ENCODE data around the gene CEACAM16.

Gene CEACAM16

DNA sequence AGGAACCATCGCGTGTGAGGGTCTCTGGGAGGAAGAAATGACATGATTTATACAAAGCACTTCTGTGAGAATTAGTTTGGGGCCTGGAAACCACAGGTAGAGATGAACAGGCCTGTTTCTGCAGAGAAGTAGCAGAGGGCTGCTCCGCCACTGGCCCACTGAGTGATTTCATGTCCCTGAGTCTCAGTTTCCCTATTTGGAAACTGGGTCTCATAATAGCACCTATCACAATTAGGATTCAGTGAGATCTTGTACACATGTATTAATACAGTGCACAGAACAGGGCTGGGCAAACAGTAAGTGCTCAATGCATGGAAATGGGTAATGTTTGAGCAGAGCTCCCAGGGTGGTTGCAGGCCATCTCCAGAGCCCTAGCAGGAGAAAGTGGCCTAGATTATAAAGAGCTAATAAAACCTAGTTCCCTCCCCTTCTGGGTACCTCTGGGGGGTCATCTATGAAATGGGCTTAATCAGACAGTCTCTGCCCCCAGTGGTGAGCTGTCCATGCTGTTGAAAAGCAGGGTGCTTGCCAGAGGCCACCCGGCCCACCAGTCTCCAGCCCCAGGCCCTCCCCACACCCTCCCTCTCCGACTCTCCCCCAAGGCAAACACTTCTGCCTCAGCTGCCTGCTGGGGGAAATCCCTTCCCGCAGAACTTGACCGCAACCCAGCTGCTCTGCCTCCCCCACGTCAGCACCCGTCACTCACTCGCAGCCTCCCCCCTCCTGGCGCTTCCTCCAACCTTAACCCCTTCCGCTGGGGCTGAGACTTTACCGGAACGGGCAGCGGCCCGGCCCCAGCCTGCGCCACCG is 54.1 kb downstream of the CEACAM16 start:
- peak overlapping the region; percentile 45 to 66 for H3K9ac ChIP-seq (ENCODE audit: low read depth in 1 of 2, low read length in 2 of 2)
- H3K27me3 ChIP-seq (ENCODE audit: control insufficient read depth in 2 of 2, insufficient read depth in 2 of 2, low read length in 2 of 2) = no peaks in the 10 kb centered on the region
- H3K36me3 ChIP-seq (ENCODE audit: control insufficient read depth in 2 of 2, insufficient read depth in 2 of 2, low read length in 2 of 2) = peaks cover 24 to 40% of the 10 kb centered on the region in 2 donors
- H3K4me1 ChIP-seq (ENCODE audit: control insufficient read depth in 2 of 2, insufficient read depth in 2 of 2, low read length in 2 of 2) = peaks cover 53 to 58% of the 10 kb centered on the region in 2 donors
- peak overlapping the region; percentile 62 to 72 for H3K4me3 ChIP-seq (ENCODE audit: low read length in 2 of 2)
- H3K9me3 ChIP-seq (ENCODE audit: control insufficient read depth in 2 of 2, low read length in 2 of 2) = no peaks in the 10 kb centered on the region
- peak overlapping the region; percentile 95 to 97 for H3K27ac ChIP-seq (ENCODE audit: low read depth in 2 of 2, low read length in 2 of 2)

DNA sequence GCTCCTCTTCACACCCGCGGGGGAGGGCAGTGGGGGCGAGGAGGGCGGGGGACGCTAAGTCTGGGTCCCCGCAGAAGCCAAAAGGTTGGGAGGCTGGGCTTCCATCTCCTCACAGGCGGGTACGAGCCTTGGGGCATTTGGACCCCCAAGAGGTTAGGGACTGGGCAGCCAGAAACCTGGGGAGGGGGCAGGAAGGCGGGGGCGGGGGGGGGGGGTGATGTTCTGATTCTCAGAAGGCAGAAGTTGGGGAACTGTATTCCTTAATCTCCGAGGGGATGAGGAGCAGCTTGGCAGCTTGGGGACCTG is 54.6 kb downstream of the CEACAM16 start:
- H3K9me3 ChIP-seq (ENCODE audit: control insufficient read depth in 2 of 2, low read length in 2 of 2) = no peaks in the 10 kb centered on the region
- H3K9ac ChIP-seq (ENCODE audit: low read depth in 1 of 2, low read length in 2 of 2) = peak overlapping the region; percentile 74 to 97
- peak overlapping the region; percentile 95 to 97 for H3K27ac ChIP-seq (ENCODE audit: low read depth in 2 of 2, low read length in 2 of 2)
- peaks cover 53 to 56% of the 10 kb centered on the region in 2 donors for H3K4me1 ChIP-seq (ENCODE audit: control insufficient read depth in 2 of 2, insufficient read depth in 2 of 2, low read length in 2 of 2)
- peak overlapping the region; percentile 62 to 72 for H3K4me3 ChIP-seq (ENCODE audit: low read length in 2 of 2)
- no peaks in the 10 kb centered on the region for H3K27me3 ChIP-seq (ENCODE audit: control insufficient read depth in 2 of 2, insufficient read depth in 2 of 2, low read length in 2 of 2)
- peaks cover 29 to 45% of the 10 kb centered on the region in 2 donors for H3K36me3 ChIP-seq (ENCODE audit: control insufficient read depth in 2 of 2, insufficient read depth in 2 of 2, low read length in 2 of 2)

DNA sequence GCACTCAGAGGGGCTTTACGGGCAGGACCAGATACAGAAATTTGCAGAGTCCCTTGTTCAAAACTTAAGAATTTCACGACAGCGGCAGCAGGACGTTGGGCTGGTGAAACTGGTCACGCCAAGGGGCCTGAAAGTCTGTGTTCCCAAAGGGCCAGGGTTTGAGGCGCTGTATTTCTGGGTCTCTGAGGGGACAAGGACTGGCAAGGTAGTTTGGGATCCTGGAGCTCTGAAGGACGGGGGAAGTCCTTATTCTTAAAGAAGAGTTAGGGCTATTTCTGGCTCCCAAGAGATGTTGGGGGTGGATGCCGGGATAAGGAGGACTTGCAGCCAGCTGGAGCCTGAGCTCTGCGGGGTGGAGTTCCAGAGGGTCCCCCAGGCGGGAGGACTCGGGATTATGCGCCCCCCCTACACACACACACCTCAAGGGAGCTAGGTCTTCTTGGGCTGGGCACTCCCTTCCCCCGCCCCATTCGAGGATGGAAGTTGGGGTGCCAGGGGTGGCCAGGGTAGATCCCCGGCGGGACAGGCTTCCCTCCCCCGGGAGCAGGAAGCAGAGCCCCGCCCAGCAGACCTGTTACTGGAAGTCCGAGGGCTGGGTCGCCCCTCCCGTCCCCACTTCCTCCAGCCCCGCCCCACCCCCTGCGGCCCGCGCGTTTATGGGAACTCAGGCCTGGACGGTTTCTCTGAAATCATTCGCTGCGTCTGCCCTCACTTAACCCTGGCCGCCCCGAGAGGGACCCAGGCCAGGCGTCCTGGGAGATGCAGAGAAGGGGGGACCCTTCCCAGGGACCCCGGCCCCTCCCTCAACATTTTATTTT is 55.2 kb downstream of the CEACAM16 start:
- Histone ChIP-seq H3K36me3 (ENCODE audit: control insufficient read depth in 2 of 2, insufficient read depth in 2 of 2, low read length in 2 of 2) (peaks cover 32 to 47% of the 10 kb centered on the region in 2 donors), H3K9ac (ENCODE audit: low read depth in 1 of 2, low read length in 2 of 2) (peak overlapping the region; percentile 74 to 97), H3K27me3 (ENCODE audit: control insufficient read depth in 2 of 2, insufficient read depth in 2 of 2, low read length in 2 of 2) (no peaks in the 10 kb centered on the region), H3K4me1 (ENCODE audit: control insufficient read depth in 2 of 2, insufficient read depth in 2 of 2, low read length in 2 of 2) (peaks cover 53 to 56% of the 10 kb centered on the region in 2 donors), H3K27ac (ENCODE audit: low read depth in 2 of 2, low read length in 2 of 2) (peak overlapping the region; percentile 95 to 97), H3K4me3 (ENCODE audit: low read length in 2 of 2) (peak overlapping the region; percentile 62 to 72), H3K9me3 (ENCODE audit: control insufficient read depth in 2 of 2, low read length in 2 of 2) (no peaks in the 10 kb centered on the region)

DNA sequence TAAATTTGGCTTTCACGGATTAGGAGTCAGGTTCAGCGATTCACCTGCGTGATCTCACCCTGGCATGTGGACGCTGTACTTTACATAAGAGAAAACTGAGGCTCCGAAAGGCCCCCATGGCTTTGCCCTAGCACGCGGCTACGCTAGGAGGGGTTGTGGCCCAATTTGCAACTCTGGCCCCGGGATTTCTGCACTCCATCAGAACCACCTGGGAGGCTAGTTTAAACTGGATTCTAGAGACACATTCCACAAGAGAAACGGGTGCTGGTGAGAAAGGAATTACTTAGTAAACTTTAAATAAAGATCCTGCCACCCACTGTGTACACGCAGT is 55.8 kb downstream of the CEACAM16 start:
- Histone ChIP-seq H3K4me1 (ENCODE audit: control insufficient read depth in 2 of 2, insufficient read depth in 2 of 2, low read length in 2 of 2) (peaks cover 48 to 50% of the 10 kb centered on the region in 2 donors), H3K27me3 (ENCODE audit: control insufficient read depth in 2 of 2, insufficient read depth in 2 of 2, low read length in 2 of 2) (no peaks in the 10 kb centered on the region), H3K36me3 (ENCODE audit: control insufficient read depth in 2 of 2, insufficient read depth in 2 of 2, low read length in 2 of 2) (peaks cover 32 to 49% of the 10 kb centered on the region in 2 donors), H3K4me3 (ENCODE audit: low read length in 2 of 2) (peak overlapping the region; percentile 62 to 65), H3K9ac (ENCODE audit: low read depth in 1 of 2, low read length in 2 of 2) (peak overlapping the region; percentile 65 to 74), H3K9me3 (ENCODE audit: control insufficient read depth in 2 of 2, low read length in 2 of 2) (no peaks in the 10 kb centered on the region), H3K27ac (ENCODE audit: low read depth in 2 of 2, low read length in 2 of 2) (peak overlapping the region; percentile 95 to 97)

DNA sequence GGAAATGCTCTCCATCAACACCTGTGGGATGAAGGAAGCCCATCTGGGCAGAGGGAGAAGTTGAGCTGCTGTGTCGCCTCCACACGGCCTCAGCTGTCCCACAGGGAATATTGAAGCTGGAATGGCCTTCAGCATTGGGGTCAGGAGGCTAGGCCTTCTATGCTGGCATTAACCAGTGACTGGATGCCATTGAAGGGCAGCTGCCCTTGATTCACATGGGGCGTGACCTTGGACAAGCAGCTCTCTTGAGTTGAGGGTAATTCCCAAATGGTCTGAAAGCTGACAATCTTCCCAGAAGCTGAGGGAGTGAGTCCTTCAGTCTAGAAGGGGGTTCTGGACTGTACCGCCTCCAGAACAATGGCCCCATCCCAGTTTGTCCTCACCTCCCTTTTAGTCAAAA is 56.3 kb downstream of the CEACAM16 start:
- Histone ChIP-seq H3K4me1 (ENCODE audit: control insufficient read depth in 2 of 2, insufficient read depth in 2 of 2, low read length in 2 of 2) (peaks cover 43 to 47% of the 10 kb centered on the region in 2 donors), H3K4me3 (ENCODE audit: low read length in 2 of 2) (peak overlapping the region; percentile 62 to 65), H3K27ac (ENCODE audit: low read depth in 2 of 2, low read length in 2 of 2) (peak overlapping the region; percentile 95 to 97), H3K9ac (ENCODE audit: low read depth in 1 of 2, low read length in 2 of 2) (peak overlapping the region; percentile 65 to 74), H3K9me3 (ENCODE audit: control insufficient read depth in 2 of 2, low read length in 2 of 2) (no peaks in the 10 kb centered on the region), H3K27me3 (ENCODE audit: control insufficient read depth in 2 of 2, insufficient read depth in 2 of 2, low read length in 2 of 2) (no peaks in the 10 kb centered on the region), H3K36me3 (ENCODE audit: control insufficient read depth in 2 of 2, insufficient read depth in 2 of 2, low read length in 2 of 2) (peaks cover 32 to 53% of the 10 kb centered on the region in 2 donors)

DNA sequence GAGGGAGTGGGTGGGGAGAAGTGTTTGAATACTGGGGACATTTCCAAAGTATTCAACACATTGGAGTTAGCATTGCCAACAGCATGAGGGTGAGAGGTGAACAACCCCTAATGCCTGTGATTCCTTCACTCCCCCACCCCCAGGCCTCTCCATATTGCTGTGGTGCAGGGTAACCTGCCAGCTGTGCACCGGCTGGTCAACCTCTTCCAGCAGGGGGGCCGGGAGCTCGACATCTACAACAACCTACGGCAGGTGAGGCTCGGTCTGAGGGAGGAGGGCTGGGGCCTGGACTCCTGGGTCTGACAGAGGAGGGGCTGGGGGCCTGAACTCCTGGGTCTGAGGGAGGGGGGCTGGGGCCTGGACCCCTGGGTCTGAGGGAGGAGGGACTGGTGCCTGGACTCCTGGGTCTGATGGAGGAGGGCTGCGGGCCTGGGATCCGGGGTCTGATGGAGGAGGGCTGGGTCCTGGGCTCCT is 57.2 kb downstream of the CEACAM16 start:
- H3K4me3 ChIP-seq (ENCODE audit: low read length in 2 of 2) = no peak overlapping the region

DNA sequence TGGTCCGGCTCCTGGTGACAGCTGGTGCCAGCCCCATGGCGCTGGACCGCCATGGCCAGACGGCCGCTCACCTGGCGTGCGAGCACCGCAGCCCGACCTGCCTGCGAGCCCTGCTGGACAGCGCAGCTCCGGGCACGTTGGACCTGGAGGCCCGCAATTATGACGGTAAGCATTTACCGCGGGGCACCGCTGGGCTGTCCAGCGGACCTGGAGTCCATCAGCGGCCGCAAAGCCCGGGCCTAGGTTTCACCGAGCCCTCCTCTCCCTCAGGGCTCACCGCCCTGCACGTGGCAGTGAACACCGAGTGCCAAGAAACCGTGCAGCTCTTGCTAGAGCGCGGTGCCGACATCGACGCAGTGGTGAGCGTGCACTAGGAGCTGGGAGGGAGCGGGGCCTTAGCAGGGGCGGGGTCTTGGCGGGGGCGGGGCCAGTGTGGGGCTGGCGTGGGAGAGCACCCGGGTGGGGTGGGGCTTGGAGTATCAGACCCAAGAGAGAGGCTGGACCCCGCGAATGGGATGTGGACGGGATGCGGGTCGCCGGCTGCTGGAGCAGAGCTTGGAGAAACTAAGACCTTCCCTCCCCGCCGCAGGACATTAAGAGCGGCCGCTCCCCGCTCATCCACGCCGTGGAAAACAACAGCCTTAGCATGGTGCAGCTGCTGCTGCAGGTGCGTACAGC is 58.2 kb downstream of the CEACAM16 start:
- Histone ChIP-seq H3K9ac (ENCODE audit: low read depth in 1 of 2, low read length in 2 of 2) (peak overlapping the region in 1 of 2 donors; percentile 39), H3K27ac (ENCODE audit: low read depth in 2 of 2, low read length in 2 of 2) (peak overlapping the region; percentile 51 to 67), H3K4me3 (ENCODE audit: low read length in 2 of 2) (peak overlapping the region; percentile 37 to 51), H3K9me3 (ENCODE audit: control insufficient read depth in 2 of 2, low read length in 2 of 2) (no peaks in the 10 kb centered on the region), H3K4me1 (ENCODE audit: control insufficient read depth in 2 of 2, insufficient read depth in 2 of 2, low read length in 2 of 2) (peaks cover 28 to 31% of the 10 kb centered on the region in 2 donors), H3K27me3 (ENCODE audit: control insufficient read depth in 2 of 2, insufficient read depth in 2 of 2, low read length in 2 of 2) (no peaks in the 10 kb centered on the region), H3K36me3 (ENCODE audit: control insufficient read depth in 2 of 2, insufficient read depth in 2 of 2, low read length in 2 of 2) (peaks cover 30 to 46% of the 10 kb centered on the region in 2 donors)

More for the DNA sequence above, 57.2 kb downstream of the CEACAM16 start:
- H3K9ac ChIP-seq (ENCODE audit: low read depth in 1 of 2, low read length in 2 of 2) = no peak overlapping the region
- peak overlapping the region; percentile 6 to 65 for H3K27ac ChIP-seq (ENCODE audit: low read depth in 2 of 2, low read length in 2 of 2)
- H3K36me3 ChIP-seq (ENCODE audit: control insufficient read depth in 2 of 2, insufficient read depth in 2 of 2, low read length in 2 of 2) = peaks cover 32 to 50% of the 10 kb centered on the region in 2 donors
- peaks cover 35 to 38% of the 10 kb centered on the region in 2 donors for H3K4me1 ChIP-seq (ENCODE audit: control insufficient read depth in 2 of 2, insufficient read depth in 2 of 2, low read length in 2 of 2)
- no peaks in the 10 kb centered on the region for H3K9me3 ChIP-seq (ENCODE audit: control insufficient read depth in 2 of 2, low read length in 2 of 2)
- no peaks in the 10 kb centered on the region for H3K27me3 ChIP-seq (ENCODE audit: control insufficient read depth in 2 of 2, insufficient read depth in 2 of 2, low read length in 2 of 2)

DNA sequence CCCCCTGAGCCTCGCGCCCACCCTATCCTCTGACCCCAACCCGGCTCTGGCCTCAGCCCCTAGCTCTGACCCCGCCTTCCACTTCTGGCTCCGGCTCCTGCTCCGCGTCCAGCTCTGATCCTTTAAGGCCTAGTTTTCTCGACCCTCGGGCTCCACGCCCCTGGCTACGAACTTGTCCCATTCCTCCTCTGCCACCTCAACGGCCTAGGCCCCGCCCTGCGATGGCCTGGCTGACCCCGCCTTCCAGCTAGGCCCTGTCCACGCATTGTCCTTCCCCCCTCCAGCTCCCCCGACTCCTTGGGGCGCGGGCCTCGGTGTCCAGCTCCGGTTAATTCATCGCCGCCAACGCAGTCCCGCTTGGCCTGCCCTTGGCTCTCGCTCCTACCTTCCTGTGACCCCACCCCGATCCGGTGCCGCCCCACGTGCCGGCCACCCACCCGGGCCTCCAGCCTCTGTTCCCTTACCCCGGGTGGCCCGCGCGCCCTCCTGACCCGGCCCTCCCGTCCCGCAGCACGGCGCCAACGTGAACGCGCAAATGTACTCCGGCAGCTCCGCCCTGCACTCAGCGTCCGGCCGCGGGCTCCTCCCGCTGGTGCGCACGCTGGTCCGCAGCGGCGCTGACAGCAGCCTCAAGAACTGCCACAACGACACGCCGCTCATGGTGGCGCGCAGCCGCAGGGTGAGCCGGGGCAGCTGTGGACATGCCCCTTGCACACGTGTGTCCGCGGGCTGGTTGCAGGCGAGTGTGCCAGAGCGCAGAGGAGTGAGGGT is 59.0 kb downstream of the CEACAM16 start:
- peak overlapping the region; percentile 37 to 51 for H3K4me3 ChIP-seq (ENCODE audit: low read length in 2 of 2)
- H3K4me1 ChIP-seq (ENCODE audit: control insufficient read depth in 2 of 2, insufficient read depth in 2 of 2, low read length in 2 of 2) = peaks cover 21 to 24% of the 10 kb centered on the region in 2 donors
- H3K9me3 ChIP-seq (ENCODE audit: control insufficient read depth in 2 of 2, low read length in 2 of 2) = no peaks in the 10 kb centered on the region
- H3K27me3 ChIP-seq (ENCODE audit: control insufficient read depth in 2 of 2, insufficient read depth in 2 of 2, low read length in 2 of 2) = no peaks in the 10 kb centered on the region
- H3K36me3 ChIP-seq (ENCODE audit: control insufficient read depth in 2 of 2, insufficient read depth in 2 of 2, low read length in 2 of 2) = peaks cover 25 to 39% of the 10 kb centered on the region in 2 donors
- H3K27ac ChIP-seq (ENCODE audit: low read depth in 2 of 2, low read length in 2 of 2) = peak overlapping the region; percentile 51 to 67
- H3K9ac ChIP-seq (ENCODE audit: low read depth in 1 of 2, low read length in 2 of 2) = peak overlapping the region; percentile 24 to 39

DNA sequence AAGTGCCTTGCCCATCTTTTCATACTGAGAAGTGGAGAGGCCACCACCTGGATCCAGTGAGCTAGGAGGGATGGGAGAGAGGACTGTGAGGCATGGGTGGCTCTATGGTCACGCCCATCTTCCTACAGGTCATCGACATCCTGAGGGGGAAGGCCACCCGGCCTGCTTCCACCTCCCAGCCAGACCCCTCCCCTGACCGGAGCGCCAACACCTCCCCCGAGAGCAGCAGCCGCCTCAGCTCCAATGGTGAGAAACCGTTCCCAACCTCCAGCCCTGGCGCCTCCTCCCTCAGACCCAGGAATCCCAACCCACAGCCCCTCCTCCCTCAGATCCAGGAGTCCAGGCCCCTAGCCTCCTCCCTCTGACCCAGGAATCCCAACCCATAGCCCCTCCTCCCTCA is 59.6 kb downstream of the CEACAM16 start:
- Histone ChIP-seq H3K9me3 (ENCODE audit: control insufficient read depth in 2 of 2, low read length in 2 of 2) (no peaks in the 10 kb centered on the region), H3K27me3 (ENCODE audit: control insufficient read depth in 2 of 2, insufficient read depth in 2 of 2, low read length in 2 of 2) (no peaks in the 10 kb centered on the region), H3K4me1 (ENCODE audit: control insufficient read depth in 2 of 2, insufficient read depth in 2 of 2, low read length in 2 of 2) (peaks cover 18 to 20% of the 10 kb centered on the region in 2 donors), H3K4me3 (ENCODE audit: low read length in 2 of 2) (peak overlapping the region in 1 of 2 donors; percentile 31), H3K27ac (ENCODE audit: low read depth in 2 of 2, low read length in 2 of 2) (peak overlapping the region in 1 of 2 donors; percentile 67), H3K9ac (ENCODE audit: low read depth in 1 of 2, low read length in 2 of 2) (no peak overlapping the region), H3K36me3 (ENCODE audit: control insufficient read depth in 2 of 2, insufficient read depth in 2 of 2, low read length in 2 of 2) (peaks cover 25 to 39% of the 10 kb centered on the region in 2 donors)
